CD4-positive, CD25-positive, alpha-beta regulatory T cell (primary cell): ENCODE data around the gene GSG1L. TPM values are rescaled to one million over a fixed set of nuclear protein-coding genes. Genes with fewer than 3 reads are reported as not detected.

ENCODE experiments used
- ATAC-seq, 2 donors: fragments of 150-1000 bp; cut with Tn5 transposase; one replicate each; pipeline ENCODE4 v1.10.0; 2021; ENCODE audit warnings: low read depth in 2 of 2, moderate number of reproducible peaks in 2 of 2, moderate library complexity in 1 of 2
- DNase-seq, 3 donors: peaks; one replicate each; pipeline versions ENCODE4 v3.0.0 to v3.0.0-alpha.2; 2012 to 2022; ENCODE audit warnings: mixed read lengths in 1 of 3
- H3K27ac ChIP-seq: one replicate; pipeline ENCODE4 v1.7.0; 2013; ENCODE audit warnings: mild to moderate bottlenecking, low read length; ENCODE audit not compliant: insufficient read depth, poor library complexity, severe bottlenecking
- H3K27me3 ChIP-seq: one replicate; pipeline ENCODE4 v1.7.0; 2013; ENCODE audit warnings: low read length; ENCODE audit not compliant: control insufficient read depth, insufficient read depth
- H3K36me3 ChIP-seq: one replicate; pipeline ENCODE4 v1.7.0; 2013; ENCODE audit warnings: mild to moderate bottlenecking, low read length, moderate library complexity; ENCODE audit not compliant: control insufficient read depth, insufficient read depth
- H3K4me1 ChIP-seq: 2 replicates; pipeline ENCODE4 v1.7.0; 2013; ENCODE audit warnings: mild to moderate bottlenecking, low read length; ENCODE audit not compliant: insufficient read depth, control insufficient read depth, poor library complexity, severe bottlenecking
- H3K4me3 ChIP-seq: one replicate; pipeline ENCODE4 v1.7.0; 2013; ENCODE audit warnings: low read depth, mild to moderate bottlenecking, low read length, moderate library complexity
- H3K9me3 ChIP-seq, 2 experiments: 1 replicate in 1 of 2; 2 replicates in 1 of 2; pipeline ENCODE4 v1.7.0; 2013; ENCODE audit warnings: low read length in 2 of 2, mild to moderate bottlenecking in 1 of 2, moderate library complexity in 1 of 2; ENCODE audit not compliant: control insufficient read depth in 2 of 2
- H3K27ac Mint-ChIP-seq, 3 donors: one replicate each; pipeline ENCODE4 v1.8.0; 2020 to 2022; ENCODE audit warnings: mild to moderate bottlenecking in 3 of 3, mixed read lengths in 3 of 3, moderate library complexity in 2 of 3
- H3K27me3 Mint-ChIP-seq: one replicate; pipeline ENCODE4 v1.8.0; 2022; ENCODE audit warnings: mild to moderate bottlenecking, mixed read lengths
- H3K36me3 Mint-ChIP-seq: one replicate; pipeline ENCODE4 v1.8.0; 2020; ENCODE audit warnings: mixed read lengths
- H3K4me1 Mint-ChIP-seq, 4 donors: one replicate each; pipeline ENCODE4 v1.8.0; 2020 to 2022; ENCODE audit warnings: mixed read lengths in 4 of 4, mild to moderate bottlenecking in 1 of 4
- H3K4me3 Mint-ChIP-seq, 4 donors: one replicate each; pipeline ENCODE4 v1.8.0; 2020 to 2022; ENCODE audit warnings: mild to moderate bottlenecking in 4 of 4, mixed read lengths in 4 of 4, moderate library complexity in 3 of 4
- H3K9me3 Mint-ChIP-seq, 7 donors: one replicate each; pipeline ENCODE4 v1.8.0; 2020 to 2022; ENCODE audit warnings: mixed read lengths in 7 of 7, mild to moderate bottlenecking in 3 of 7, moderate library complexity in 2 of 7
- polyA plus RNA-seq, 4 donors: library from polyadenylated mRNA; unstranded; fragments of 300-500 nt; fragmentation: Illumina TruSeq; gene quantifications; one replicate each; pipeline ENCODE4 v1.2.3, GENCODE V29; 2021
- total RNA-seq: library from RNA; stranded (reverse); gene quantifications from one replicate; pipeline ENCODE4 v1.2.3, GENCODE V29; 2022

Gene GSG1L
- total and polyA plus RNA-seq, 5 donors from 2014 or later: 0.15 TPM; not detected in 4

DNA sequence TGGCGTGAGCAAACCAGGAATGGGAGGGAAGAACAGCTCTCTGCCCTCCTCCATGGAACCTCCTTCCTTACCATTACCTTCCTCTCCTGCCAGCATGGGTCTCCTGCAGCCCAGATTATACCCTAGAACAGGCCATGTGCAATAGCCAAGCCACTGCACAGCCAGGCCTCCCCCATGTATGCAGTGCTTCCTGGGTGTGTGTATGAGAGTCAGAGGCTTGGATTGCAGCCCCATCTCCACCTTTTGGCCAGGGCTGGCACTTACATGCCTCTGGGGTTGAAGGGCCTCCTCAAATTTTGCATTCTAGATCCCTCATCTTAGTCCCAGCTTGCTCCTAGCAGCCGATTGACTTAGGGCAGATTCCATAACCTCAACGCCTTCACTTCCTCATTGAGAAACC is 133.7 kb downstream of the GSG1L start:
- H3K9me3 Mint-ChIP-seq: peaks cover 0 to 6% (median 0%) of the 10 kb centered on the region in 7 donors
- Histone ChIP-seq H3K27ac (no peak overlapping the region), H3K4me1 (no peaks in the 10 kb centered on the region), H3K27me3 (peaks cover 4% of the 10 kb centered on the region), H3K9me3 (no peaks in the 10 kb centered on the region), H3K4me3 (no peak overlapping the region), H3K36me3 (no peaks in the 10 kb centered on the region)
- DNase-seq: no peak
- H3K36me3 Mint-ChIP-seq: no peaks in the 10 kb centered on the region
- H3K4me3 Mint-ChIP-seq: no peak overlapping the region
- H3K4me1 Mint-ChIP-seq: no peaks in the 10 kb centered on the region
- H3K27me3 Mint-ChIP-seq: no peaks in the 10 kb centered on the region
- ATAC-seq: no peak
- H3K27ac Mint-ChIP-seq: no peak overlapping the region

DNA sequence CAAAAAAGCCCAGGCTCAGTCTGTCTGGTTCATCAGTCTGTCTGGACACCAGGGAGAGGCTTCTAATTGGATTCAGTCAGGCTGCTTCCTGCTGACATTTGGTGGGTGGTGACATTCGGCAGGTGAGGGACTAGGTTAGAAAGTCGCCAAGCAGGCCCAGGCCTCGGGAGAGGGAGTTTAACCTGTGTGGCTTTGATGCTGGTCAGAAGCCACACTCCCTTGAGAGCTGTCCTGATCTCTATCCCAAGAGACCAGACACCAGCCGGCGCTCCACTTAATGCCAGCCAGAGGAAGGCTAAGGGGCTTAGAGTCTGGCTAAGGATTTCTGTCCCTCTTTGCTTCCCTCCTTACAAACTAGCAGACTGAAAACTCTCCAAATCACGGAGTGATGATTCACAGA is 135.0 kb downstream of the GSG1L start:
- peaks cover 0 to 6% (median 0%) of the 10 kb centered on the region in 7 donors for H3K9me3 Mint-ChIP-seq

DNA sequence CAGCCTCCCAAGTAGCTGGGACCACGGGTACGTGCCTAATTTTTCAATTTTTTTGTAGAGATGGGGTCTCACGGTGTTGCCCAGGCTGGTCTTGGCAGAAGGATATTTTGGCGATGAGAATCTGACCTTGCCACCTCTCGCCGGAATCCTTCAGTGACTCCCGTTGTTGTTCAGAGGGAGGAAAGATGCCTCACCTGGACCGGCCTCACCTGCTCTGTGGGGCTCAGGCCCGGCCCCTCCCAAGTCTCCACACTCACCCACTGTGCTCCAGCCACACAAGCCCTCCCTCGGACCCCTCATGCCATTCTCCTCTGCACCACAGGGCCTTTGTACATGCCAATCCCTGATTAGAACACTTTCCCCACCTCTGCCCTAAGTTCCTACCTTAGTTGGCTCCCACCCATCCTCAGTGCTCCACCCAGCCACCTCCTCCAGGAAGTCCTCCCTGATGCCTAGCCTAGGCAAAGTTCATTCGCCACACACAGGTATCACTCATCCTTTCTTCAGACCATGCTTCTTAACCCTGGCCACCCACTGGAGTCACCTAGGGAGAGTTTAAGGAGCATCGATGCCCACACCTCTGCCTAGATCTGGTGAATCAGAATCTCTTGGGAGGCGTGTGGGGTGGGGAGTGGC is 136.1 kb downstream of the GSG1L start:
- Mint-ChIP-seq H3K9me3 (peaks cover 0 to 3% (median 0%) of the 10 kb centered on the region in 7 donors), H3K4me3 (no peak overlapping the region), H3K27me3 (no peaks in the 10 kb centered on the region), H3K36me3 (no peaks in the 10 kb centered on the region), H3K4me1 (no peaks in the 10 kb centered on the region), H3K27ac (no peak overlapping the region)
- Histone ChIP-seq H3K4me1 (no peaks in the 10 kb centered on the region), H3K27me3 (peaks cover 5% of the 10 kb centered on the region), H3K36me3 (no peaks in the 10 kb centered on the region), H3K27ac (no peak overlapping the region), H3K4me3 (no peak overlapping the region), H3K9me3 (no peaks in the 10 kb centered on the region)
- DNase-seq (no peak), ATAC-seq (no peak)

More for the DNA sequence above, 135.0 kb downstream of the GSG1L start:
- Histone ChIP-seq H3K9me3 (no peaks in the 10 kb centered on the region), H3K4me1 (no peaks in the 10 kb centered on the region), H3K27ac (no peak overlapping the region), H3K36me3 (no peaks in the 10 kb centered on the region), H3K27me3 (peaks cover 5% of the 10 kb centered on the region), H3K4me3 (no peak overlapping the region)
- DNase-seq (no peak), ATAC-seq (no peak)
- Mint-ChIP-seq H3K27ac (peak overlapping the region in 1 of 3 donors; percentile 74), H3K4me3 (no peak overlapping the region), H3K4me1 (no peaks in the 10 kb centered on the region), H3K36me3 (no peaks in the 10 kb centered on the region), H3K27me3 (no peaks in the 10 kb centered on the region)

DNA sequence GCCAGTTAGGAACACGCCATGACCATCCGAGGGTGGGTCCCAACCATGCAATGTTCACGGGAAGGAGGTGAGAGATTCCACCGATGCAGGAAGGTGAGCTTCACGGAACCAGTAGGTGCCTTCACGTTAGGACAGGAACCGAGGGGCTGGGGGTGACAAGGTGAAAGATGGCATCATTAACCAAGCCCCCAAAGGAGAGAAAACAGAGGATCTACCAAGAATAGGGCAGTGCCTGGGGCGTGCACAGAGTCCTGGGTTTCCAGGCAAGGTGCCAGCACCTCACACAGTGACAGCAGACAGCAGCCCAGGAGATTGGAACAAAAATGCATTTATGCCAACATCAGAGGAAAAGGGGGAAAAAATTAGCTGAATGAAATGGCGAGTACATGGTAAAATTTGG is 137.9 kb downstream of the GSG1L start:
- no peak for ATAC-seq
- H3K36me3 Mint-ChIP-seq: no peaks in the 10 kb centered on the region
- H3K36me3 ChIP-seq: no peaks in the 10 kb centered on the region
- H3K9me3 ChIP-seq: no peaks in the 10 kb centered on the region
- H3K4me3 Mint-ChIP-seq: no peak overlapping the region
- peaks cover 7% of the 10 kb centered on the region for H3K27me3 ChIP-seq
- H3K4me1 ChIP-seq: no peaks in the 10 kb centered on the region
- H3K4me3 ChIP-seq: no peak overlapping the region
- H3K9me3 Mint-ChIP-seq: peaks cover 0 to 2% (median 0%) of the 10 kb centered on the region in 7 donors
- H3K27ac Mint-ChIP-seq: no peak overlapping the region
- H3K27me3 Mint-ChIP-seq: peaks cover 4% of the 10 kb centered on the region
- DNase-seq: no peak
- H3K27ac ChIP-seq: no peak overlapping the region
- H3K4me1 Mint-ChIP-seq: no peaks in the 10 kb centered on the region

DNA sequence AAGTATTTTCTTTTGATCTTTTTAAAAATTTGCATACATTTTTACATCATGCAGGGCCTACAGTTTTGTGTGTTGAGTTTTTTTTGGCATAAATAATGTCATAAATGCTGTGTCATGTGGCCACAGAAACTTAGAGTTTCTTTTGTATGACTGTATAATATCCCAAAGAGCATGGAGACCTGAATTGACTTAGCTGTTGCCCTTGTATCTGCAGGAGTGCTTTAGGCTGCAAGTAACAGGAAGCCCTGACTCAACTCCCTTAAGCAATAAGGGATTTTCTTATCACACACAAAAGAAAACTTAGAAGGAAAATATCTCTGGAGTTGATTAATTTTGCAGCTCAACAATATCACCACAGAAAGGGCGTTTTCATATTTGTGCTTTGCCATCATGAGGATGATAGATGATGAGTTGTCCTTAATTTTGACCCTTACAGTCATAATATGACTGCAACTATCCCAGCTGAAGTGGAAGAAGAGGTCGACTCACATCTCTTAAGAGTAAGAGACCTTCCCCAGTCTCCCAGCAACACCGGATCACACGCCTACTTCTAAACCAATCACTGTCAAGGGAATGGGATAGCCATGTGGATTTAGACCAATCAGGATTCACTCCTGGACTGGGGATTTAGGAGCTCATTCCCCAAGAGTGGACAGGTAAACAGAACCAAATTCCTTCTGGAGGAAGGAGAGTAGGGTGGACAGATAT is 138.9 kb downstream of the GSG1L start:
- H3K4me3 Mint-ChIP-seq: no peak overlapping the region
- H3K9me3 Mint-ChIP-seq: peaks cover 0 to 2% (median 0%) of the 10 kb centered on the region in 7 donors
- no peak overlapping the region for H3K27ac ChIP-seq
- DNase-seq (no peak), ATAC-seq (no peak)
- H3K27me3 ChIP-seq: peaks cover 7% of the 10 kb centered on the region
- H3K27me3 Mint-ChIP-seq: peaks cover 4% of the 10 kb centered on the region
- H3K36me3 Mint-ChIP-seq: no peaks in the 10 kb centered on the region
- peak overlapping the region in 1 of 3 donors; percentile 28 for H3K27ac Mint-ChIP-seq
- H3K36me3 ChIP-seq: no peaks in the 10 kb centered on the region
- no peaks in the 10 kb centered on the region for H3K4me1 ChIP-seq
- H3K4me3 ChIP-seq: no peak overlapping the region
- H3K4me1 Mint-ChIP-seq: no peaks in the 10 kb centered on the region
- no peaks in the 10 kb centered on the region for H3K9me3 ChIP-seq

DNA sequence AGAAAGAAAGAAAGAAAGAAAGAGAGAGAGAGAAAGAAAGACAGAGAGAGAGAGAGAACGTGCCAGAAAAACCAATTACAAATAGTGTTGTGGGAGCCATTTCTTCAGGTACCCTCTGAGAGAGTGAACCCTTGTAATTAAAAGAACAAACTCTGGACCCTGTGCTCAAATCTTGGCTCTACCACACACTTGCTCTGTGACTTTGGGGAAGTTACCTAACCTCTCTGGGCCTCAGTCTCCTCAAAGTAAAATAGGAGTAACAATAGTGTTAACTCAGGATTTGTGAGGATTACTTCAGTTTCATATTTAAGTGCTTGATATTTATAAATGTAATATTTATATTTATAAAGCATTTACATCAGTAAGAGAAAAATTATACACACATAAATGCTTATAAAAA is 139.8 kb downstream of the GSG1L start:
- Histone ChIP-seq H3K4me3 (no peak overlapping the region), H3K9me3 (no peaks in the 10 kb centered on the region), H3K27me3 (peaks cover 12% of the 10 kb centered on the region), H3K27ac (no peak overlapping the region), H3K36me3 (no peaks in the 10 kb centered on the region), H3K4me1 (no peaks in the 10 kb centered on the region)
- no peak for DNase-seq
- Mint-ChIP-seq H3K4me1 (no peaks in the 10 kb centered on the region), H3K4me3 (no peak overlapping the region), H3K9me3 (peaks cover 0 to 2% (median 0%) of the 10 kb centered on the region in 7 donors), H3K36me3 (no peaks in the 10 kb centered on the region), H3K27ac (no peak overlapping the region), H3K27me3 (peaks cover 9% of the 10 kb centered on the region)
- no peak for ATAC-seq

DNA sequence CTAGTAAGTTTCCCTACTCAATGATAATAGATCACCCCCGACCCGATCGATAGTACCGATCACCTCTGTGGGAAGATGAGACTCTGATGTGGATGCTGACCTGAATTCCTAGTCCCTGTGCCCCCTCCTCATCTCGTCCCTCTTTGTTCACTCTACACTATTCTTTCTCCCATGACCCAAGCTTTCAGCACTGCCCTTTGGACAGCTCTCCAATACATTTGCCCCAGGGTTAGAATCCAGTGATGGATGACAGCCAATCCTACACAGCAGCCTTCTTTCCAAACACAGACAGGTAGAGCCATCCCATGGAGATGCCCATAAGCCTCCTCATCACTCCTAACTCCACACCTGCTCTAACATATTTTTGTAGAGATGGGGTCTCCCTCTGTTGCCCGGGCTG is 141.1 kb downstream of the GSG1L start:
- H3K4me1 Mint-ChIP-seq: no peaks in the 10 kb centered on the region
- no peaks in the 10 kb centered on the region for H3K36me3 ChIP-seq
- no peak overlapping the region for H3K27ac ChIP-seq
- H3K27me3 Mint-ChIP-seq: peaks cover 9% of the 10 kb centered on the region
- H3K9me3 Mint-ChIP-seq: peaks cover 0 to 2% (median 0%) of the 10 kb centered on the region in 7 donors
- DNase-seq (no peak), ATAC-seq (no peak)
- H3K27ac Mint-ChIP-seq: no peak overlapping the region
- peaks cover 12% of the 10 kb centered on the region for H3K27me3 ChIP-seq
- no peak overlapping the region for H3K4me3 Mint-ChIP-seq
- H3K36me3 Mint-ChIP-seq: no peaks in the 10 kb centered on the region
- H3K4me1 ChIP-seq: no peaks in the 10 kb centered on the region
- no peak overlapping the region for H3K4me3 ChIP-seq
- no peaks in the 10 kb centered on the region for H3K9me3 ChIP-seq

DNA sequence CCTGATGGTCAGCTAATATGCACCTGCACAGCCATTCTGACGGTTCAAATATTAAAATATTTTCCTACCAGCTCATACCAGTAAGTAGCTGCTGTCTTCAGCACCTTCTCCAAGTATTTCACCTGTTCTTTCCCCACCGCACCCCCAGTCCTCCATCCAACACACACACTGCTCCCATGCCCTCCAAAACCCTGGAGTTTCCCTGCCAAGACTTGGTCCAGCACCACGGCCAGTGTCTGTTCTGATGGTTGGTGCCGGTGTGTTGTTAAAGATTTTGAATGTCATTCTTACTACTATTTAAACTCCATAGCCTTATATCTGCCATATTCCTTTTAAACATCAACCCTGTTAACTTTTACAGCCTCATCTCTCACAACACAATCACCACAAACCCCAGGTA is 142.4 kb downstream of the GSG1L start:
- Histone ChIP-seq H3K4me3 (no peak overlapping the region), H3K36me3 (no peaks in the 10 kb centered on the region), H3K27ac (no peak overlapping the region), H3K4me1 (no peaks in the 10 kb centered on the region), H3K27me3 (peaks cover 12% of the 10 kb centered on the region), H3K9me3 (no peaks in the 10 kb centered on the region)
- H3K4me3 Mint-ChIP-seq: no peak overlapping the region
- no peaks in the 10 kb centered on the region for H3K36me3 Mint-ChIP-seq
- ATAC-seq (no peak), DNase-seq (no peak)
- H3K27ac Mint-ChIP-seq: no peak overlapping the region
- H3K9me3 Mint-ChIP-seq: peaks cover 0 to 2% (median 0%) of the 10 kb centered on the region in 7 donors
- H3K27me3 Mint-ChIP-seq: peaks cover 9% of the 10 kb centered on the region
- no peaks in the 10 kb centered on the region for H3K4me1 Mint-ChIP-seq
